Glomerular visceral epithelial cell (primary cell): ENCODE data around the gene FKBP8.

ENCODE experiments used
- DNase-seq: peaks from one replicate; pipeline ENCODE4 v3.0.0-alpha.2; 2016; ENCODE audit errors: extremely low spot score

The FKBP8 gene

DNA sequence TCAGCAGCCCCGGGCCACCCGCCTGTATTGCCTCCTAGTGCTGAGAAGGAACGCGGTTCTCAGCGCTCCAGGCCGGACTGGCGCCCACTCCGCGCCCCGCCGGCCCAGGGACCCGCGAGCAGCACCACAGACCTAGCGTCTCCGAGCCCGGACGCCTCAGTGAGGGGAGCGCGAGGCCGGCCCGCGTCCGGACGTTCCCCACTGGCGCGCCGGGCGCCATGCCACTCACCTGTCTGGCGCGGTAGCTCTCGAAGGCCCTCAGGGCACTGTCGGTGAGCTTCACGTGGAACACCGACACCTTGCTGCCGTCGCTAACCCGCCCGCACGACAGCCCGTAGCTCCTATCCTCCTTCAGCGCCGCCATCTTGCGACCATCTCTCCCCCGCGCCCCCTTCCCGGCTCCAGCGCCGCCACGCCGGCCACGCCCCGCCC is 21.7 kb downstream of the FKBP8 start, which contains the start of gene ELL:
TSS of gene ELL (minus strand) at position 379 of the 432 bp plus-strand sequence. CDS start at position 364, 15 bp downstream.
- no peak for DNase-seq

DNA sequence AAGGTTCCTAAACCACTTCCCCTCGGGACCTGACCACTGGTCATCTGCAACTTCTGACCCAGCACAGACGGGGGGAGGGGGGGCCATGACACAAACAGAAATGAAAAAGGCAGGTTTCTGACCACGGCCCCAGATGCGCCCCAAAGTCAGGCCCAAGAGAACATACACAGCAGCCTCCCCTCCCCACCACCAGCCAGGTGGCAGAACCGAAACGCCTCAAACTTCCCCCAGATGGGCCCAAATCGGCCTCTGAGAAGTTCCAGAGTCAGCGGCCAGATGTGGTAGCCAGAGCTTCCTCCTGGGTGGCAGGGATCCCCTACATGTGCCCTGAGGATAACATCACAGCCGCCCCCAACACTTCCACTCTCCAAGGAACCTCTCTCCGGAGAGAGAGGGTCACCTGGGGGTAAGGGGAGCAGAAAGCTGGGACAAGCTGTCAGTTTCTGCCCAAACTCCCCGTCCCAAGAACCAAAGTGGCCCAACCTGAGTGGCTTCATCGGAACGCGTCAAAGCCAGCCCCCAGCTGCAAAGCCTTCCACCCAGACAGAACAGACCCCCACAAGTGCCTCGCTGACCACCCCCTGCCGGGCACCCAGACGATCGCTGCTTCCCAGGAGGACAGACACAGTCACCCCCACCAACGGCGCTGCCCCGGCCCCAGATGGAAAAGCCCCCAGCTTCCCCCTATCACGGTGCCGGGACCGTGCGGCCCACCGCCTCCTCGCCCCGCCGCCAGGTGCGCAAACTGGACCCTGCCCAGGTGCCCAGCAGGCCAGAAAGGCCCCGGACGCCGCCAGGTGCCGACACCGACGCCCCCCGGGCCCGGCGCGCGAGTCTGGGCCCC is 22.3 kb downstream of the FKBP8 start:
- DNase-seq, result no peak

DNA sequence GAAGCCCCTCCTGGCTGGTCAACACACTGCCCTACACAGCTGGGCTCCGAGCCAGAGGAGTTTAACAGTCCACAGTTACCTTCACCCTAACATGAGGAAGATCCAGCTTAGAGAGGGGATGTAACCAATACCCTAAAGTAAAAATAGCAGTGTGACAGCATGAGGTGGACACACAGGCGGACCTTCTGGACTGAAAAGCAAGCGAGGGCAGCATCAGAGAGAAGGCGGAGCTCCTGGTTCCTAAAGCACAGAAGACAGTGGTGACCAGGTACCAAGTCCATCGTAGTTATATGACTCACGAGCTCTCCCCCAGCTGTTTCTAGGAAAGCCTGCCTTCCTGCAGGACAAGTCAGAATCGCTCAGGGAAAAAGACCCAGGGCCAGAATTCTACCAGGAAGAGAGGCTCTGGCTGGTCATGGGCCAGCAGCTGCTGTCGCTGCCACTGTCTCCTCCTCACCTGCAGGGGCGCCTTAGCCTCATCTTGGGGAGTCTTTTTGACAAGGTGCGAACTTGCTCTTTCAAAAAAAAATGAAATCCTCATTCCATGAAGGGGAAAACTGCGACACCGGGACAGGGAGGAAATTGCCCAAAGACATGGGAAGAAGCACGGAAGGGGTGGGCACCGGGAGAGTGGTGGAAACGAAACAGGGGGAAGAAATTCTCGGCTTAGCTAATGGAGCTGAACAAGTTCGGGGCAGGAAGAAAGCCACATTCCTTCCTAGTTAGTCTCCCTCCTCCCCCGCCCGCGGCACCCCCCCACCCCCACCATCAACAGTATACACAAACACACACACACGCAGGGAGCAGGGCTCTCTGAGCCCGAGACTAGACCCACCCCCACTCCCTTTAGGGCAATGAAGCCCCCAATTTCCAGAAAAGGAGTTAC is 23.2 kb downstream of the FKBP8 start:
- peak; percentile 90 for DNase-seq

DNA sequence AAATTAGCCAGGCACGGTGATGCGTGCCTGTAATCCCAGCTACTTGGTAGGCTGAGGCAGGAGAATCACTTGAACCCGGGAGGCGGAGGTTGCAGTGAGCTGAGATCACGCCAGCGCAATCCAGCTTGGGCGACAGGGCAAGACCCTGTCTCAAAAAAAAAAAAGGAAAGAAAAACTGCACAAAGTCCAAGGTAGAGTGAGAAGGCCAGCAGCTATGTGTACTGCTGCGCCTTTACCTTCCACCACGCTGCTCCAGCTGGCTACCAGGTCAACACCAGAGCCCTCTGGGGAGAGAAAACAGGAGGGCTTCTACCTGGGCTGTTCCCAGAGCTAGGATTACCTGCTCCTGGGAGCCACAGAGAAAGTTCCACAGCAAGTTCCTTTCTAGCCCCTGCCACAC is 24.7 kb downstream of the FKBP8 start:
- DNase-seq, result no peak

DNA sequence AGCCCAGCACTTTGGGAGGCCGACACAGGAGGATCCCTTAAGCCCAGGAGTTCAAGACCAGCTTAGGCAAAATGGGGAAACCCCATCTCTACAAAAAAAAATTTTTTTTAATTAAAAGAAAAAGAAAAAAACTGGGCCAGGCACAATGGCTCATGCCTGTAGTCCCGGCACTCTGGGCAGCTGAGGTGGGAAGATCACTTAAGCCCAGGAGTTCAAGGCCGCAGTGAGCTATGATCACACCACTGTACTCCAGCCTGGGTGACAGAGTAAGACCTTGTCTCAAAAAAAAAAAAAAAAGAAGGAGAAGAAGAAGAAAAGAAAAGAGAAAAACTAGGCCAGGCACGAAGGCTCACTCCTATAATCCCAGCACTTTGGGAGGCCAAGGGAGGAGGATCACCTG is 25.8 kb downstream of the FKBP8 start:
- no peak for DNase-seq

DNA sequence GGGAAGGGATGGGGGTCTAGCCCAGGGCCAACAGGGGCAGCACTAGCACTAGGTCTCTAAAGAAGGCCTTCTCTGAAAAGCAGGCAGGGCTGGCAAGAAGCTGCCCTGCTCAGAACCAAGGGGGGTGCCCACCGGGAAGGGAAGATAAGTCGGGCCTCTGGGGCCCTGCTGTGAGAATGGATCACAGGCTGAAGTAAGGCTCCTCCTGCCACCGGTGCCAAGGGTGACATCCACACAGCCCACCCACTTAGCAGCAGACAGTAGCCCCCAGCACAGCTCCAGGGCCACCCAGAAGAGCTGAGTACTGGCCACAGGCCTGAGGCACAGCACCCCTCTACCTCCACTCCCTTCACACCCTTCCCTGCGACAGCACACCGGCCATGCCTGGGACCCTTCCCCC is 27.4 kb downstream of the FKBP8 start:
- no peak for DNase-seq

DNA sequence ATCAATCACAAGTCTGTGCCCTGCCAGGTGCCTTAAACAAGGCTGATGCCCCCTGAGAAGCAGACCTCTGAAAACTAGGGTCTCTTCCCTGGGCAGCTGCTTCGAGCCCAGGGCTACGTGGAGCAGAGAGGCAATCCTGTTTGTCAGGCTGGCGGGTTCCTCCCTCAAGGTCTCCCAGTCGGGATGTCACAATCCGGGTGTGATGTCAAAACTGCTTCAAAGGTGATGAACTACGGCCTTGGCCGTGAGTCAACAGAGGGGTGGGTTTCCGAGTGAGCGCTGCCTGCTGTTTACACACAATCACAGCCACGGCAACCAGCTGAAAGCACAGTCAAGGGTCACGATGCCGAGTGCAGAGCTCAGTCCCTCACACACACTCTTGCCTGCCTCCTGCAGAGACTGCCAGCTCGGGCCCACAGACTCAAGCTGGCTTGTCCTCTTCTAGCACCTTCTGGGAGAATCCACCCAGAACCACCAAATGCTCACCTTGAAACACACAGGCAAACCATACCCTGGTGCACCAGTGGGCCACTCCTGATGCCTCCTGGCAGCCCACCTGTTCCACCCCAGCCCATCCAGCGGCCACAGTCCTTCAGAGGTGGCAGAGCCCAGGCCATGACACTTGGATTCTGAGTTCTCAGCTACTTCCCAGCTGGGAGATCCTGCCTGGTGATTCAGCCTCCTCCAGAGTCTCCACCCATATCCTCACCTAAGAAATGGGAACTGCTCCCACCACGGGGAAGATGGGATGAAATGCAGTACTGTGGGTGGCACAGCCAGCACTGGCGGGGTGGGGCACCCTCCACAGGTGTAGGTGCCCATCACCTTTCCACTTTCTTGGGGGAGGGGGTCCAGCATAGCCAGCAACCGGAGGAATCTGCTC is 28.3 kb downstream of the FKBP8 start:
- DNase-seq, result peak; percentile 25

DNA sequence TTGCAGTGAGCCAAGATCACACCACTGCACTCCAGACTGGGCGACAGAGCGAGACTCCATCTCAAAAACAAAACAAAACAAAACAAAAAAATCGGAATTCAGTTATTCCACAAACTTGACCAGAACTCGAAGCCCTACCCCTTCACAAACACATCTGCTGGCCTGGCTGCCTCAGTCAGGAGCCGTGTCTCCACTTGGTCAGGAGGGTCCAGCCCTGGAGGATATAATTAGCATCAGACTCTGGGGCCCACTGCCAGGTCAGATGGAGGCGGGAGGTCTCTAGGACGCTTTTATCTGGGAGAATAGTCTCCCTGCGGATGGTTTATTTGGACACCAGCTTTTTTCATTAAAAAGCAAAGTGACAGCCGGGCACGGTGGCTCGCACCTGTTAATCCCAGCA is 29.5 kb downstream of the FKBP8 start:
- DNase-seq, result no peak

DNA sequence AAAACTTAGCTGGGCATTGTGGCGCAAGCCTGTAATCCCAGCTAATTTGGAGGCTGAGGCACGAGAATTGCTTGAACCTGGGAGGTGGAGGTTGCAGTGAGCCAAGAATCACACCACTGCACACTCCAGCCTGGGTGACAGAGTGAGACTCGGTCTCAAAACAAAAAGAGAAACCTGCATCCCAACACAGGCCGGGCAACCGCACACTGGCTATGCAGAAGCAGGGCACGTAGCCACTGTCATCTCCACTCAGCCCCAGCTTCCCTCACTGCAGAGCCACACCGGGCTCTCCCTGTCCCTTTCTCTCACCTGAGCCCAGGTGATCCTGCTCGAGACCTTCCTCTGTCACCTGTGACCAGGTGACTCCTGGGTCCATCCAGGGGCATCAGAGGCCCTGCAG is 33.2 kb downstream of the FKBP8 start:
- DNase-seq, result no peak

DNA sequence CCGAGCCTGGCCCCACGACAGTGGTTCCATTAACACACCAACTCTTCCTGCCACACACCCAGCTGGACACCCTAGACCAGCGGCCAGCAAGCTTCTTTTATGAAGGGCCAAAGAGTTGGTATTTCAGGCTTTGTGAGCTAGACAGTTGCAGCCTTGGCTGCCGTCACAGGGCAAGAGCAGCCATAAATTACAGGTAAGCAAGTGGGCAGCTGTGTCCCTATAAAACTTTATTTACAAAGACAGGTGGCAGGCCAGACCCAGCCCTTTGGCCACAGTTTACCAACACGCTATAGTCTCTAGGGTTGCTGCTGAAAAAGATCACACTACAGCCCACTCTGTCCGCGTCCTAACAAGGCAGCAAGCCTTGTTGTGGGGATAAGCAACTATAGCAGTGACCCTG is 34.8 kb downstream of the FKBP8 start:
- DNase-seq, result no peak

DNA sequence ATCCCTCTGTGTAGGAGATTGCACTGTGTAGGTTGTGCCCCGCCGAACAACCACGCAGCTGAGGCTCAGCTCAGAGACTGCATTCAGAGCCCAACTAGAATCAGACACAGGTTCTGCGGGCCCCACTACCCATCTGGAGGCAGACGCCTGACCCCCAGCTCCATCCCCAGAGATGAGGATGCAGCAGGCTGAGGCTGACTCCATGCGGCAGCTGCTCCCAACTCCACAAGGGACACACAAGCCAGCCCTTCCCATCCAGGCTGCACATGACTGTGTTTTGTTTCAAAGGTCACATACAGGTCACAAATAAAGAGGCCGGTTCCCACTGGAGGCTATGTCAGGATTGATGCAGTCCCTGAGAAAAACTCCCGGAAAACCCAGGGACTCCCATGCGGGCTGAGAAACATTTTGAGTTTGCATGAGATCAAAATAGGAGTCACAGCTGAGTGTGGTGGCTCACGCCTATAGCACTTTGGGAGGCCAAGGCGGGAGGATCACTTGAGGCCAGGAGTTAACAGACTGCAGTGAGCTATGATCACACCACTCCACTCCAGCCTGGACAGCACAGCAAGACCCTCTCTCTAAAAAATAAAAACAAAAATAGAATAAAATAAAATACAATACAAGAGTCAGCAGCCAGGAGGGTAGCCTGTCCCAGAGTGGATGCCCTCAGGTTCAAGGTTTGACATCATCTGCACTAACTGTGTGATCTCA is 35.5 kb downstream of the FKBP8 start:
- no peak for DNase-seq

DNA sequence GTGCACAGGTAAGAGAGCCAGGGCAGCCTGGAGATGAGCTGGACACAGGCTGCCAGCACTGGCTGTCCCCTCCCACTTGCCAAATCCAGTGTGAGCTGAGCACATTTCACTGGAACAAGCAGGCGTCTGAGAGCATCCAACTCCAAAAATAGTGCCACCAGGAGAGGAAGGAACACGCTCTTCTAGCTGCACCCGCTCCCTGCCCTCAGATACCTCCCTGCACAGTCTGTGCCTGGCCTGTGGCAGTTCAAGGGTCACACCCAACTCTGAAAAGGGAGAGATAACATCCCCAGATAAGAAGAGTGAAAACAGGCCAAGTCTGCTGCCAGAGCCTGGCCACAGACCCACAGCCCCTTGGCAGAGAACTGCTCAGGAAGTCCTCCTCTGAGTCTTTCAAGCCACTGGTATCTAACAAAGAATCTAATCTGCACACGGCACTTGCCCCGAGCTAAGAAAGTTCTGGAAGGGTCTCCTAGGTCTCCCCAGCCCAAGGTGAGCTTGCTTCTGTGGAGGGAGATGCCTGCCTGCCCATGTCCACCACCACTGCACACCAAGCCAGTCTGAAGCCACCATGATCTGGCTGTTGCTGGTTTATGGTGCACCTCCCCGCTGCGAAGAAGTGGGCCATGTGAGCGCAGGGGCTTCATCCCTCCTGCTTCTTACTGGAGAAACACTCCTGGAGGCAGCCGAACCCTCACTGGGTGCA is 36.2 kb downstream of the FKBP8 start:
- no peak for DNase-seq

DNA sequence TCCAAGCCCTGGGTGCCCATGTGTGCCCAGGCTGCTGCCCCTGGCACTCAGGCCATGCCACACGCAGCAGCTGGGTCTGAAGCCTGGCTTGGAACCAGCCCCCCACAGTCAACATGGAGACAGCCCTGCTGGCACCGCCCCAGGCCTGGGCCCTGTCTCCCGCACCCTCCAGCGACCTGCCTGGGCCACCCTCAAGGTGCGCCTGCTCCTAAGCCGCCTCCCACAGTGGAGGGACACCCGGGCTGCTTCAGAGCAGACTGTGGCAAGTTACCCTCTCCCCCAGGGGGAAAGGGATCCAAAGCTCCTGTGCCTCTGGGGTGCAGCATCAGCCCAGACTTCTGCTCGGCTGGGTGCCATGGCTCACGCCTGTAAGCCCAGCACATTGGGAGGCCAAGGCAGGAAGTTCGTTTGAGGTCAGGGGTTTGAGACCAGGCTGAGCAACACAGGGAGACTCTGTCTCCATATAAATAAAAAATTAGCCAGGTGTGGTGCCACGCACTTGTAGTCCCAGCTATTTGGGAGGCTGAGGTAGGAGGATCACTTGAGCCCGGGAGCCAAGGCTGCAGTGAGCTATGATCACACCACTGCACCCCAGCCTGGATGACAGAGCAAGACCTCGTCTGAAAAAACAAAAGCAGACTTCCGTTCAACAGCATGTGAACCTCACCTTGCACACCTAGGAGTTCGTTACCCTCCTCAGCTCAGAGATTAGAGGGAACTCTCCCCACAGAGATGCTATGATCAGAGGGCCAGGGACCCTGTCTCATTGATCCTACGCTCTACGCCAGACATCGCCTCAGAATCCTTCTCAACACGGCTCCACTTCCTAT is 37.1 kb downstream of the FKBP8 start:
- DNase-seq, result no peak

DNA sequence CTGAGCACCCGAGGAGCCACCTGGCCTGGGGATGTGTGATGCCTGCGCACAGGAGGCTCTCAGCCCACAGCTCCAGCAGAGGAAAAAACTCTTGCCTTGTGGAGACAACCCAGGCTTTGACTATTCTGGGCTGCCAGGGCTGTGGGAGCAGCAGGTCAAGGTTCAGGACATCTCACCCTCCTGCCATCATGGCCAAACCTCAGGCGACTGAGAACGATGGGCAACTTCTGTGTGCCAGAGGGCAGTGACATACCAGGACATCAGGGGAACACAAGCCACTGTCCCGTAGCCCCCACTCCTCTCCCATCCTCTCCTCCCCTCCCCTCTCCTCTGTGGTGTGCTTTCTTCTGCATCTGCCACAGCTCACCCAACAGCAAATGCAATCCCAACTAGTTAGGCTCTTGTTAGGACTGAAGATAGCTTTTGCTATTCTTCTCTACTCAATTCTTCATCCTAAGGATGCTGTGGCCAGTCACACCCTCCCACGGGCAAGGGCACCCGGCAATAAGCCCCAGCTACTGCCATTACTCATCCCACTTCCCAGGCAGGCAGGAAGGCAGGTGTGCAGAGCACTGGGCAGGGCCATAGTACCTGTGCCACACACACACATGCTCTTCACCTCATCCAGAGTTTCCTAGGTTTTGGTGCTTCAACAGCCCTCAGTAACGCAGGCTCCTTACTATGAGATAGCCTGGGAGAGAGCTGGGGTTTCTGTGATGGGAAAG is 38.3 kb downstream of the FKBP8 start:
- DNase-seq, result no peak

DNA sequence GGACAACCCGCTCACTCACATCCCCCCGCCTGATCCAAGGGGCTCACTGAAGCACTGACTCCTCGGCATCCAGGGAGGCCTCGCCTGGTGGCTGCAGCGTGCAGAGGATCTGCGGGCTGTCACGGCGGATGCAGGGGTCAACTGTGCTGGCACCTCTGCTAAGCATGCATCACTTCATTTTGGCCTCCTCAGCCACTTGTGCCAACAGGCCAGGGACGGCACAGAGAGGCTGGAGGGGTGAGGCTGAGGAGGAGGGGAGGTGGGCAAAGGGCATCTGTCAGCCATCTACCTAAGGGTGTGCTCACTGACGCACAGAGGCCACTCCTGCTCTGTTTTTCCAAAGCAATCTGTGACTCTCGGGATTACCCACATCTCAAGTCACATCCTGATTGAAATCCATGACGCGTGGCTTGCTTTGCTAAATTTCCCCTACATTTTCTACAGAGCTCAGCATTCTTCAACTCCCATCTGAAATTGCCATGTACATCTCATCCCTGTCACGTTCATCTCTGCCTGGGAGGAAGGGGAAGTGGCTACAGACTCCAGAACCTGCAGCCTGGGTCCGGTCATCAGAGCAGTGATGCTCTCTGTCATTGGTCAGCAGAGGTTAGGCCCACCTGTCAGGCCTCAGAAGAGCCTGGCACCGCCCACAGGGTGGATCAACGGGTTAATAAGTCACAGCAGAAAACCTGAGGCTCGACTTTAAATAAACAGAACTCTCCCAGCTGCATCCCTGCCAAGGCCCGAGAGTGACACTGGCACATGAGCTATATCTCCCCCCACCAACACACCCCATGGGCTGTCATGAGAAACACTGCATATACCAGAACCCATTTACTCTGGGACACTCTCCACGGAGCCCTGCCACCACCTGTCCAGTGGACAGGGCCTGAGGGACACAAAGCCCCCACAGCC is 39.1 kb downstream of the FKBP8 start:
- peak; percentile 86 for DNase-seq

DNA sequence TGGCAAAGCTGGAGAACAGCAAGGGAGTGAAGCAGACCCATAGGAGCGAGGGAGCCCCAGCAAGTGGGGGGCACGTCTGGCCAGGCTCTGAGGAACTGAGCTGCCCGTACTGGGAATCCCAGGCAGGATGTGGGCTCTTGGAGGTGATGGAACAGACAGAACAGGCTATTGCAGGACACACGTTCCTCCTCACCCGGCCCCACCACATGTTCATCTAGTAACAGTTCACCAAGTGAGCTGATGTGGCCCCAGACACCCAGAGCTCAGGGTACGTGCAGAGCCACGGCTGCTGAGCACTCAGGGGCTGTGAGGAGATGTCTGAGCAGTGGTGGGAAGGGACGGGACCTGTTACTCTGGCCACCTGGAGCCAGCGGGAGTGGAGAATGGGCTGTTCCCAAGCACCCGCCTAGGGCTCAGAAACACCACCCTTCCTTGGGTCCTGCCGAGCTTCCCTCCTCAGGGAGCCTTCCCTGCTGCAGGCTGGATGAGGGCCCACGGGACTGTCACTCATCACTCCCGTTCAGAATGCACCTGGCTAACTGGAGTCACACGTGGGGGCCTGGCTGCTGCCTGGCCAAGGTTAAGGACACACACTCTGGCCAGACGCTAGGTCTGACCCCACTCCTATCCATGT is 39.9 kb downstream of the FKBP8 start:
- no peak for DNase-seq

DNA sequence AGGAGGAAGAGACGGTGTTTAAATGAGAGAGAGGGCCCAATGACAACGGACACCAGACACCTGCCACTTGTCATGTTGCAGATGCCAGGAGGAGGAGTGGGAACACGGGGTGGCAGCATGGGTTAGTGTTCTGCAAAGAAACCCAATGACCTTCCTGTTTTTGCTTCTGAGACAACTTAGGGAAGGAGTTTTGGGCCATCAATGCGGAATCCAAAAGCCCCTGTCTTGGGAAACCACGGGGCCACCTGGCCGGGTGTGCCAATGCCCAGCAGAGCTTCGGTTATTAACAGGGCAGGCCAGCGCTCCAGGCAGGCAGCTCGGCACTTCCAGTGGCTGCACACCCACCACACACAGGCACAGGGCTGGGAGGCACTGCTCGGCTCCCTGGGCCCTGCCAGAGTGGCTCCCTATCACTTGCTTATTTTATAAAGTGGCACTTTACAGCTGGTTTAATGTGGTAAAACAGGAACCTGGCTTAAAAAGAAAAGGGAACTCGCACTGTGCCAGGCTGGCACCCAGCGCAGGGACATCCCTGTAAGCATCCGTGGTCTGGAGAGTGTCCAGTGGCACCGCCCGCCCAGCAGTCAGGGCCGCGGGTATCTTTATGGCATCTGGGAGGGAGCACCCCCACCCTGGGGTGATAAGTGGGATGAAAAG is 40.6 kb downstream of the FKBP8 start:
- DNase-seq, result no peak
